A549 (cell line): Measurements from ENCODE around the gene TUG1. TPM values are rescaled to one million over a fixed set of nuclear protein-coding genes. Genes with fewer than 3 reads are reported as not detected.

Source experiments
- ATAC-seq, 2 experiments: fragments of 200-7000 bp in 1 of 2; fragments of >200 bp in 1 of 2; cut with Nextera tagmentation in 1 of 2; cut with Tn5 transposase in 1 of 2; 3 replicates each; pipeline versions ENCODE4 v1.8.0 to v1.9.1; 2018 to 2020; ENCODE audit warnings: mild to moderate bottlenecking in 1 of 2, moderate library complexity in 1 of 2
- CTCF ChIA-PET: fragments of 300-600 bp; sonication (Branson Sonifier 250); formaldehyde crosslinking; extraction: SDS; loops from one replicate; lab custom pipeline; 2021; ENCODE audit warnings: antibody characterized with exemption, inconsistent platforms; lab: Yijun Ruan, JAX
- POLR2A ChIA-PET: fragments of 350-600 bp; formaldehyde crosslinking; extraction: SDS; loops from one replicate; lab custom pipeline; 2021; ENCODE audit warnings: antibody characterized with exemption, inconsistent platforms; lab: Yijun Ruan, JAX
- DNase-seq, 2 experiments: peaks; one replicate each; pipeline versions ENCODE4 v3.0.0 to v3.0.0-alpha.2; 2011 to 2016; ENCODE audit warnings: low read depth in 1 of 2, low spot score in 1 of 2
- FAIRE-seq: peaks from 2 replicates; lab custom pipeline; 2011; peaks lifted over from hg19 to GRCh38; lab: Jason Lieb, UNC
- H3K27ac ChIP-seq, 2 experiments: fragments of >200 bp; sonication (Bioruptor Twin); formaldehyde crosslinking; 3 replicates each; pipeline ENCODE4 v1.5.1; 2016 to 2017
- H3K4me1 ChIP-seq: fragments of >200 bp; sonication (Bioruptor Twin); formaldehyde crosslinking; 3 replicates; pipeline ENCODE4 v1.6.1; 2016
- H3K4me2 ChIP-seq: fragments of >200 bp; sonication (Bioruptor Twin); formaldehyde crosslinking; 3 replicates; pipeline ENCODE4 v1.6.1; 2016
- H3K4me3 ChIP-seq: fragments of >200 bp; sonication (Bioruptor Twin); formaldehyde crosslinking; 3 replicates; pipeline ENCODE4 v1.5.1; 2016
- H3K9me3 ChIP-seq: fragments of >200 bp; sonication (Bioruptor Twin); formaldehyde crosslinking; 3 replicates; pipeline ENCODE4 v1.6.1; 2016
- BHLHE40 ChIP-seq: IDR thresholded peaks from 2 replicates; pipeline ENCODE4 v1.6.1; 2012; ENCODE audit warnings: low read depth, low read length, inconsistent platforms
- CBX2 ChIP-seq: fragments of 200-600 bp; sonication (generic); IDR thresholded peaks from 2 replicates; pipeline ENCODE4 v1.6.1; 2016; ENCODE audit warnings: low read depth, mild to moderate bottlenecking, borderline replicate concordance
- CEBPB ChIP-seq, 2 experiments: fragments of >200 bp in 1 of 2; sonication (Bioruptor Twin) in 1 of 2; formaldehyde crosslinking in 1 of 2; IDR thresholded peaks; 2 replicates each; pipeline ENCODE4 v1.6.1; 2012 to 2016
- EHMT2 ChIP-seq: fragments of 200-600 bp; sonication (generic); IDR thresholded peaks from 2 replicates; pipeline ENCODE4 v1.6.1; 2016; ENCODE audit warnings: antibody characterized with exemption, low read depth, mild to moderate bottlenecking, moderate library complexity
- EP300 ChIP-seq, 2 experiments: fragments of >200 bp; sonication (Bioruptor Twin); formaldehyde crosslinking; IDR thresholded peaks; 2 replicates in 1 of 2; 3 replicates in 1 of 2; pipeline ENCODE4 v1.6.1; 2016 to 2017
- ESRRA ChIP-seq: fragments of 150-350 bp; IDR thresholded peaks from 2 replicates; pipeline ENCODE4 v1.6.1; 2014; ENCODE audit warnings: mild to moderate bottlenecking, low read length, borderline replicate concordance
- HOXB13 ChIP-seq: fragments of 250-450 bp; sonication (Bioruptor Pico); IDR thresholded peaks from 2 replicates; pipeline ENCODE4 v1.5.0; 2020; ENCODE audit warnings: low read depth, mild to moderate bottlenecking, moderate library complexity
- JUN ChIP-seq, 2 experiments: fragments of >200 bp; sonication (Bioruptor Twin); formaldehyde crosslinking; IDR thresholded peaks; 2 replicates in 1 of 2; 3 replicates in 1 of 2; pipeline ENCODE4 v1.6.1; 2016 to 2017
- MAFK ChIP-seq: fragments of 450-650 bp; IDR thresholded peaks from 2 replicates; pipeline ENCODE4 v1.6.1; 2014; ENCODE audit not compliant: partially characterized antibody
- PHF8 ChIP-seq: fragments of 200-600 bp; sonication (generic); IDR thresholded peaks from 2 replicates; pipeline ENCODE4 v1.6.1; 2016; ENCODE audit warnings: low read depth, mild to moderate bottlenecking, antibody characterized with exemption, moderate library complexity, borderline replicate concordance
- POLR2AphosphoS2 ChIP-seq: conservative IDR thresholded peaks from 2 replicates; pipeline ENCODE4 v1.6.1; 2012; ENCODE audit warnings: low read length, improper control_type of control experiment, inconsistent platforms
- RARB ChIP-seq: fragments of 250-450 bp; sonication (Bioruptor Pico); IDR thresholded peaks from 2 replicates; pipeline ENCODE4 v1.8.0; 2021; ENCODE audit warnings: mild to moderate bottlenecking, moderate library complexity
- RFX5 ChIP-seq: fragments of 450-650 bp; IDR thresholded peaks from 2 replicates; pipeline ENCODE4 v1.7.1; 2014; ENCODE audit warnings: antibody characterized with exemption, mild to moderate bottlenecking, moderate library complexity
- SMC3 ChIP-seq: fragments of >200 bp; sonication (Bioruptor Twin); formaldehyde crosslinking; IDR thresholded peaks from 3 replicates; pipeline ENCODE4 v1.6.1; 2018; ENCODE audit warnings: inconsistent platforms
- TP53 ChIP-seq: fragments of 250-450 bp; sonication (Bioruptor Pico); IDR thresholded peaks from 2 replicates; pipeline ENCODE4 v1.5.0; 2021; ENCODE audit warnings: mild to moderate bottlenecking, moderate library complexity
- ZFP36 ChIP-seq: fragments of 450-650 bp; IDR thresholded peaks from 2 replicates; pipeline ENCODE4 v1.6.1; 2014; ENCODE audit warnings: borderline replicate concordance; ENCODE audit not compliant: partially characterized antibody
- ZNF302 ChIP-seq: fragments of 250-450 bp; sonication (Bioruptor Pico); IDR thresholded peaks from 2 replicates; pipeline ENCODE4 v1.9.0; 2021; ENCODE audit warnings: inconsistent platforms, mild to moderate bottlenecking, moderate library complexity
- ZSCAN20 ChIP-seq: fragments of 250-450 bp; sonication (Bioruptor Pico); IDR thresholded peaks from 2 replicates; pipeline ENCODE4 v1.8.0; 2022; ENCODE audit warnings: mild to moderate bottlenecking, moderate library complexity
- WGBS: methylation state at CpG from one replicate; pipeline ENCODE4 v1.1.6; 2017; ENCODE audit errors: missing lambda C conversion rate; 5-methylcytosine and 5-hydroxymethylcytosine counted together
- polyA plus RNA-seq, 4 experiments: library from polyadenylated mRNA; depleted of rRNA in 3 of 4; stranded (reverse); fragments of >200 nt; fragmentation: RNase III in 1 of 4; extraction: RNeasy Plus Mini Kit Qiagen cat#74134 plus additional on column Dnase treatment in 1 of 4; gene quantifications; 2 replicates in 3 of 4; 3 replicates in 1 of 4; pipeline ENCODE4 v1.2.3, GENCODE V29; 2011 to 2017
- TF ChIP-seq, protein P1 (sequence below): fragments of >200 bp; sonication (Bioruptor Twin); formaldehyde crosslinking; IDR thresholded peaks from 3 replicates; pipeline ENCODE4 v1.5.1; 2016
- TF ChIP-seq, protein P2 (sequence below): fragments of 250-450 bp; sonication (Bioruptor Pico); IDR thresholded peaks from 2 replicates; pipeline ENCODE4 v1.5.0; 2020; ENCODE audit warnings: low read depth, mild to moderate bottlenecking, moderate library complexity
- TF ChIP-seq, protein P3 (sequence below): fragments of >200 bp; sonication (Bioruptor Twin); formaldehyde crosslinking; IDR thresholded peaks from 3 replicates; pipeline ENCODE4 v1.6.1; 2016
- TF ChIP-seq, protein P4 (sequence below): fragments of >200 bp; sonication (Bioruptor Twin); formaldehyde crosslinking; IDR thresholded peaks from 2 replicates; pipeline ENCODE4 v1.6.1; 2016
- TF ChIP-seq, protein P5 (sequence below): fragments of 450-650 bp; IDR thresholded peaks from 2 replicates; pipeline ENCODE4 v1.6.1; 2014; ENCODE audit warnings: antibody characterized with exemption

TUG1 gene
- polyA plus RNA-seq, 2 of the 4 experiments (the other 2 are of a cell fraction) = 29.9 to 104 TPM

DNA sequence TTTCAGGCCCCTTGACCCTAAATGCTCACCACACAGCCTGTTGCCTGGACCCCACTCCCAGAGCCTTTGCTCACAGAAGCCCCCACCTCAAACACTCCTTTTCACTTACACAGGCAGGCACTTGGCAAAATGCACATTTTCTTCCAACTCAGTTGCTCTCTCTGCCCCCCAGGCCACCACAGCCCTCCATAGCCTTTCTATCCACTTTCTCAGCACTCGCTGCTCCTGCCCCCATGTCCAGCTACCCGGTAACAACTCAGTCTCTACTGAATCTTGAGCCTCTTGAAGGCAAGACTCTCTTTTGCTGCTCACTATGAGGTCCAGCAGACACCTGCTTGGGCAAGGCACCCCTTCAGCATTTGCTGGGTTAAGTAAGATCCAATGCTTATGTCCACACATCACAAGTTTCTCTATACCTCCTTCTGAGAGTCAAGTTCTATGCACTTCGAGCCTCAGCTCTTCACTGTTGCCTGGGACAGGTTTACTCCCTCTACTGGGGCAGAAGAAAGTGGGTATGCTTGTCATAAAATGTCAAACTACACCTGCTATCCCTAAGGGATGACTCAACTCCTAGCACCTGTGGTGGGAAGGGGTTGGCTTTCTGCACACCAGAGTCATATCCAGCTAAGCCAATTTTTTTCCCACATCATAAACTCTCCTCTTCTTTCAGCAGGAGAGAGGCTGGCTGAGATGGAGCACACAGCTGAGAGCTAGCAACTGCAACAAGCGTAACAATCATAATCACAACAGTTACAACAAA lies 37.3 kb upstream of the TUG1 start:
- FAIRE-seq (no peak), ATAC-seq (no peak), DNase-seq (no peak)
- no peak for TF ChIP-seq ZNF302 (CRISPR knock-in tag)
- TF ChIP-seq ZSCAN20 = no peak
- no peak for TF ChIP-seq TP53 (CRISPR knock-in tag)
- no peak for TF ChIP-seq POLR2AphosphoS2
- TF ChIP-seq BHLHE40 = no peak
- no peak for TF ChIP-seq PHF8
- no peak for TF ChIP-seq ESRRA
- no peak for TF ChIP-seq CEBPB (IDR thresholded peaks at IDR 0.05)
- TF ChIP-seq CBX2 = no peak
- no peak for TF ChIP-seq RARB (CRISPR knock-in tag)
- TF ChIP-seq, protein P1, sequence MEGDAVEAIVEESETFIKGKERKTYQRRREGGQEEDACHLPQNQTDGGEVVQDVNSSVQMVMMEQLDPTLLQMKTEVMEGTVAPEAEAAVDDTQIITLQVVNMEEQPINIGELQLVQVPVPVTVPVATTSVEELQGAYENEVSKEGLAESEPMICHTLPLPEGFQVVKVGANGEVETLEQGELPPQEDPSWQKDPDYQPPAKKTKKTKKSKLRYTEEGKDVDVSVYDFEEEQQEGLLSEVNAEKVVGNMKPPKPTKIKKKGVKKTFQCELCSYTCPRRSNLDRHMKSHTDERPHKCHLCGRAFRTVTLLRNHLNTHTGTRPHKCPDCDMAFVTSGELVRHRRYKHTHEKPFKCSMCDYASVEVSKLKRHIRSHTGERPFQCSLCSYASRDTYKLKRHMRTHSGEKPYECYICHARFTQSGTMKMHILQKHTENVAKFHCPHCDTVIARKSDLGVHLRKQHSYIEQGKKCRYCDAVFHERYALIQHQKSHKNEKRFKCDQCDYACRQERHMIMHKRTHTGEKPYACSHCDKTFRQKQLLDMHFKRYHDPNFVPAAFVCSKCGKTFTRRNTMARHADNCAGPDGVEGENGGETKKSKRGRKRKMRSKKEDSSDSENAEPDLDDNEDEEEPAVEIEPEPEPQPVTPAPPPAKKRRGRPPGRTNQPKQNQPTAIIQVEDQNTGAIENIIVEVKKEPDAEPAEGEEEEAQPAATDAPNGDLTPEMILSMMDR = no peak
- TF ChIP-seq JUN (IDR thresholded peaks at IDR 0.05) = no peak
- TF ChIP-seq, protein P2, sequence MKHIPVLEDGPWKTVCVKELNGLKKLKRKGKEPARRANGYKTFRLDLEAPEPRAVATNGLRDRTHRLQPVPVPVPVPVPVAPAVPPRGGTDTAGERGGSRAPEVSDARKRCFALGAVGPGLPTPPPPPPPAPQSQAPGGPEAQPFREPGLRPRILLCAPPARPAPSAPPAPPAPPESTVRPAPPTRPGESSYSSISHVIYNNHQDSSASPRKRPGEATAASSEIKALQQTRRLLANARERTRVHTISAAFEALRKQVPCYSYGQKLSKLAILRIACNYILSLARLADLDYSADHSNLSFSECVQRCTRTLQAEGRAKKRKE = no peak
- TF ChIP-seq EHMT2 = no peak
- TF ChIP-seq, protein P3, sequence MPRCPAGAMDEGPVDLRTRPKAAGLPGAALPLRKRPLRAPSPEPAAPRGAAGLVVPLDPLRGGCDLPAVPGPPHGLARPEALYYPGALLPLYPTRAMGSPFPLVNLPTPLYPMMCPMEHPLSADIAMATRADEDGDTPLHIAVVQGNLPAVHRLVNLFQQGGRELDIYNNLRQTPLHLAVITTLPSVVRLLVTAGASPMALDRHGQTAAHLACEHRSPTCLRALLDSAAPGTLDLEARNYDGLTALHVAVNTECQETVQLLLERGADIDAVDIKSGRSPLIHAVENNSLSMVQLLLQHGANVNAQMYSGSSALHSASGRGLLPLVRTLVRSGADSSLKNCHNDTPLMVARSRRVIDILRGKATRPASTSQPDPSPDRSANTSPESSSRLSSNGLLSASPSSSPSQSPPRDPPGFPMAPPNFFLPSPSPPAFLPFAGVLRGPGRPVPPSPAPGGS = no peak
- TF ChIP-seq, protein P4, sequence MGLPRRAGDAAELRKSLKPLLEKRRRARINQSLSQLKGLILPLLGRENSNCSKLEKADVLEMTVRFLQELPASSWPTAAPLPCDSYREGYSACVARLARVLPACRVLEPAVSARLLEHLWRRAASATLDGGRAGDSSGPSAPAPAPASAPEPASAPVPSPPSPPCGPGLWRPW = no peak
- TF ChIP-seq, protein P5, sequence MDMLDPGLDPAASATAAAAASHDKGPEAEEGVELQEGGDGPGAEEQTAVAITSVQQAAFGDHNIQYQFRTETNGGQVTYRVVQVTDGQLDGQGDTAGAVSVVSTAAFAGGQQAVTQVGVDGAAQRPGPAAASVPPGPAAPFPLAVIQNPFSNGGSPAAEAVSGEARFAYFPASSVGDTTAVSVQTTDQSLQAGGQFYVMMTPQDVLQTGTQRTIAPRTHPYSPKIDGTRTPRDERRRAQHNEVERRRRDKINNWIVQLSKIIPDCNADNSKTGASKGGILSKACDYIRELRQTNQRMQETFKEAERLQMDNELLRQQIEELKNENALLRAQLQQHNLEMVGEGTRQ = no peak
- POLR2A ChIA-PET = no interaction called here
- no peak overlapping the region for H3K4me2 ChIP-seq
- WGBS = 97% methylated on average over 4 of the region's 4 CpGs
- CTCF ChIA-PET = interaction anchor here (0.6 to 4.2 kb wide), 4 partner anchors 8 to 168 kb away, joined by 3 to 29 read pairs (median 10); no protein-coding TSS in a partner anchor
- no peak overlapping the region for H3K27ac ChIP-seq
- H3K9me3 ChIP-seq = no peaks in the 10 kb centered on the region
- H3K4me3 ChIP-seq = no peak overlapping the region
- H3K4me1 ChIP-seq = no peaks in the 10 kb centered on the region

DNA sequence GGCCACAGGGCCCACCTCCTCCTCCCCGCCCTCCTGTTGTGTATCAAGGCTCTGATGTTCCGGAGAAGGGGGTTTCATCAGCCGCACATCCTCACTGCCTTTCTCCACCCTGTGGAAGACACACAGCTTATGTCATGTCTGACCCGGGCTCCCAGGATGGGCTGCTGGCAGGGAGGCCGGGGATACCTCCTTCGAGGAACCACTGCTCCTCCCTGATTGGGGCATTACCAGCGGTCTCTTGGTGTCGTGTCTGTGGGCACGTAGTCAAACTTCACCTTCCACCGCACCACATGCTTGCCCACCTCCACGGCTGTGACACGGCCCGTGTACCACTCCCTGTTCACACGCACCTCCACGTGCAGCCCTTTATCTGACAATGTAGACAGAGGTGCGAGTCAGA lies 36.4 kb upstream of the TUG1 start:
- DNase-seq = no peak
- no peak for FAIRE-seq
- Histone ChIP-seq H3K4me3 (no peak overlapping the region), H3K9me3 (no peaks in the 10 kb centered on the region), H3K4me2 (no peak overlapping the region), H3K27ac (no peak overlapping the region), H3K4me1 (no peaks in the 10 kb centered on the region)
- ATAC-seq = no peak
- POLR2A ChIA-PET = no interaction called here
- WGBS = 95% methylated on average over 15 of the region's 16 CpGs
- CTCF ChIA-PET = interaction anchor here (0.6 to 4.2 kb wide), 4 partner anchors 12 to 169 kb away, joined by 3 to 29 read pairs (median 10); no protein-coding TSS in a partner anchor
- no peak for TF ChIP-seq MAFK
- no peak for TF ChIP-seq ZFP36
- TF ChIP-seq SMC3 = no peak
- no peak for TF ChIP-seq EP300 (IDR thresholded peaks at IDR 0.05)
- no peak for TF ChIP-seq RFX5
- TF ChIP-seq HOXB13 (CRISPR knock-in tag) = no peak
